Neural progenitor cell (in vitro differentiated cells): ENCODE data around the gene VARS2.

Source experiments
- CTCF ChIP-seq: fragments of 200-600 bp; sonication (generic); IDR thresholded peaks from 2 replicates; pipeline ENCODE4 v1.5.1; 2017; ENCODE audit warnings: antibody characterized with exemption, mild to moderate bottlenecking
- EZH2 ChIP-seq: fragments of 200-600 bp; sonication (generic); IDR thresholded peaks from 2 replicates; pipeline ENCODE4 v1.6.1; 2017; ENCODE audit warnings: antibody characterized with exemption, mild to moderate bottlenecking, moderate library complexity
- EZH2phosphoT487 ChIP-seq: fragments of 200-600 bp; sonication (generic); IDR thresholded peaks from 2 replicates; pipeline ENCODE4 v1.6.1; 2017; ENCODE audit warnings: antibody characterized with exemption

DNA sequence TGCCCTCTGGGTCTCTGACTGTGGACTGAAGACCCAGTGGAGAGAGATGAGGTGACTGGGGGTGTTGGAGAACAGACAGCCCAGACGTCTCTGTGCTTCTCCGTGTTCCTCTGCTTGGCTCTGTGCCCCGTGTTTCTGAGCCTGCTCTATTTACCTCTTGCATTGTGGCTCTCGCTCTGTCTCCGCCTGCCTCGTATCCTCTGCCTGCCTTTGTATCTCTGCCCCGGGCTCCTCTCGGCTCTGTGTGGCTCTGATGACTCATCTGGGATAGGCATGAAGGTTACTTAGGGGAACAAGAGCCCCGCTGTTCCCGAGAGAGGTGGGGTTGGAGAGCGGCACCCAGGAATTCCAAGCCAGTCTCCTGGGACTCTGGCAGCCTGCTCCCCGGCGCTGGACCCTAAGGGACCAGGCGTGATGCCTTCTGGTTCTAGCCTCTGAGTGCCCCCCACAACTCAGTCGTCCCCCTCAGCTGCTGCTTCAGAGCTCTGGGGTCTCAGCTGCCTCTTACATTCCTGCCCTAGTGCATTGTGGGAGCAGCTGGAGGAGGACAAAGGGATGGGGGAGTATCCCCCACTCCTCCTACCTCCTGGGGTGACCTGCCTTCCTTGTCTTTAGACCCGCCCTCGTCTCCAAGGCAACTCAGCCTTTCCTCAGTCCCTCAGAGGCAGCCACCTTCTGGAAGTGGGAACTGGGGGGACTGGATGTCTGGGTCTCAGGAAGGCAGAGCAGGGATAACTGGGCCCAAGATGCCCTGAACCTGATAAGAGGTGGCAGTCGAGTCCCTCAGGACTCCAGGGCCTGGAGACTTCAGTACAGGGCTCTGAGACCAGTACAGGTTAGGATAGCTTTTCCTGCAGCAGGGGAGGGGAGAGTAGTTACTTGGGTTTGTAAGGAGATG is 27.8 kb upstream of the VARS2 start:
- TF ChIP-seq CTCF: no peak
- no peak for TF ChIP-seq EZH2
- no peak for TF ChIP-seq EZH2phosphoT487
